Stimulated activated CD8-positive, alpha-beta memory T cell treated with anti-CD3 and anti-CD28 coated beads, Interleukin-7, amount 100 ng/mL, for 24 hours (primary cell): ENCODE measurements around the gene TMEM52.
A peak's percentile ranks its signal among the peaks of the same experiment; 100 is the strongest.

ENCODE experiments used
- DNase-seq: peaks from one replicate; pipeline ENCODE4 v3.0.0-alpha.2; 2020; ENCODE audit warnings: low read depth

TMEM52 gene

DNA sequence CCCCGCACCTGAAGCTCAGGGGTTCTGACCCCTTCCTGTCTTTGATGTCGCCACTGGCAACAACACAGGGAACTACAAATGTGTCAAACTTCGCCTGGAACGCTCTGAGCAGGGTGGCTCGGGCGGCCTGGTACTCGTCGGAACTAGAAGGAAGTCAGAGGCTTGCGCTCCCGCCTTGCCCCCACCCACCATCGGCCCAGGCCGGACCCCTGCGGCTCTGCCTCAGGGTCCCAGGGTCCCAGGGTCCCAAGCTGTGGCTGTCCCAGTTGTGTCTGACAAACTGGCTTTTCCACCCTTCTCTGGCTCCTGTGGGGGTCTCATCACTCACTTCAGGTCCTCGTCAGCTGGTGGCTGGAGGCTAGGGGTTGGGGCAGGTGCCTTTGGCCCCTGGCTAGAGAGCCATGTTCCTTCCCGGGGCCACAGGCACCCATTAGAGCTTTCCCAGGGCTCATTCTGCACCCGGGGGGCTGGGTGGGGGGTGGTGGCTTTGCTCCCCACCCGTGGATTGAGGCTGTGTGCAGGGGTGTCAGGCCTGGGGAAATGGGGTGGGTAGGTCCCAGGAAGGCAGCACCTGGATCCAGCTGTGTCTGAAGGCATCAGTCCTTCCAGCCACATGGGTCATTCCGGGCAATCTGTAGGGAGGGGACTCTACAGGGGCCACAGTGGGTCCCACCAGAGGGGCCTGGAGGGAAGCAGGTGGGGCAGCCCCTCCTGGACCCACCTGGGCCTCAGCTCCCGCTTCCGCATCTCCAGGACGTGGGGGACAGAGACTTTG is 8.0 kb upstream of the TMEM52 start:
- no peak for DNase-seq

DNA sequence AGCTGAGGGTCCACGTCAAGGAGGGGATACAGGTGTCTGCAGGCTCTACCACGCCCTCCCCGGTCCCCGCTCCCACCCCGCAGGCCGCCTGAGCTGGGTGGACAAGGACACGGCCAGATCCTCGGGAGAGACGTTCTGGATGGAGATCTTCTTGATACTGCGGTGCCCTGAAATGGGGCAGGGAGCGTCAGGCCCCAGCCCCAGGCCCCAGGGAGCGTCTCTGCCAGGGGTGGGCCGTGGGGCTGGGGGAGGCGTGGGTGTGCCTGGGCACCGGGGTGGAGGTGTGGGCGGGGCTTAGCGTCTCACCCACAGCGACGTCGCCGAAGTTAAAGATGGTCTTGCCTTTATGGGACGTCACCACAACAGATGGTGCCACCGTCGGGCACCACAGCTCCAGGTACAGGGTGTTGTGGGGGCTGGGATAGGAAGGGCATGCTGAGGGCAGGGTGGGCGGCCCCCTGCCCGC is 7.3 kb upstream of the TMEM52 start:
- DNase-seq = no peak

DNA sequence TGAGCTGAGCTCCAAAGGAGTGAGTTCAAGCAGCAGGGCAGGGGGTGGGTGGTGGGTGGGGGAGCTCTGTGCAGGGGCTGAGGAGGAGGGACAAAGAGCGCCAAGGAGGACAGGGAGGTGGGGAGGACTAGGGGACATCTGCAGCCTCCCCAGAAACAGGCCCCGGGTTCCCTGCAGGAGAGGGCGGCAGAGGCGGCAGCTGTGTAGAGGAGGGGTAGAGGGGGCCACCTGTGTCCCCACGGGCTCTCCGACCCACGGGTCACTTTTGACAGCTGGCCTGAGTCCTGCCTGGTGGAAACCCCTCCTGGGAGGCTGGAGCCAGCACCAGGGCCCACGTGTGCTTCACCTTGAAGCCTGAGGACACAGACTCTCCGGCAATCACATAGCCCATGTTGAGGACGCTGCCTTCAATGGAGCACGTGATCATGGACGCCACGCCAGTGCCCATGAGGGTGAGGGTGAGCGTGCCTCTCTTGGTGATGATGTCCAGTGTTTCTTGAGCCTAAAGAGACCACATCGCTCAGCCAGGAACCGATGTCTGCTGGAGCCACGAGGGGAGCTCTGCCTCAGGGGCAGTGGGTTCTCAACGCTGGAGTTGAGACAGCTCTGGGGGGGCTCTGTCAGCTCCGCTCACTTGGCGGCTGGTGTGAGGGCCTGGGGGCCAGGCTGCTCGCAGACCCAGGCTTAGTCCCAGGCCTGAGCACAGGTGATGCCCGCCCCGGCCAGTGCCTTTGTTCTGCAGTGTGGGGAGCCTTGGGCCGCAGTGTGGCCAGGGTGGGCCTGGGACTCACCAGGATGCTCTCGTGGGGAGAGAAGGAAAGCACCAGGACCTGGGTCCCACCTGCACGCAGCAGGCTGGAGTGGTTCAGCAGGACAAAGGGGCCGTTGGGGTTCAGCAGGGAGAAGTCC is 6.6 kb upstream of the TMEM52 start:
- DNase-seq = no peak

DNA sequence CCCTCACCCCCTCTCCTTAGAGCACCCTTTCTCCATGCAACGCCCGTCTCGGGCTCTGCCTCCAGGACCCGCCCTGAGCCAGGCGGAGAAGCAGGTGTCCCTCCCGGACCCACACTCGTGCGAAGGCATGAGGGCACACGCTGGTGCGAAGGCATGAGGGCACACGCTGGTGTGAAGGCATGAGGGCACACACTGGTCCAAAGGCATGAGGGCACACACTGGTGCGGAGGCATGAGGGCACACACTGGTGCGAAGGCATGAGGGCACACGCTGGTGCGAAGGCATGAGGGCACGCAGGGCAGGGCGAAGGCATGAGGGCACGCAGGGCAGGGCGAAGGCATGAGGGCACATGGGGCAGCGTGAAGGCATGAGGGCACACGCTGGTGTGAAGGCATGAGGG is 5.8 kb upstream of the TMEM52 start:
- no peak for DNase-seq

GRCh38 chr1:1924386-1924785 is 5.3 kb upstream of the TMEM52 start:
- DNase-seq = no peak

GRCh38 chr1:1922956-1923833 is 4.1 kb upstream of the TMEM52 start:
- DNase-seq = no peak

GRCh38 chr1:1922702-1922955 is 3.5 kb upstream of the TMEM52 start:
- no peak for DNase-seq

- DNase-seq = no peak
Measured at GRCh38 chr1:1921901-1922701, 3.0 kb upstream of the TMEM52 start.

GRCh38 chr1:1921459-1921862 is 2.4 kb upstream of the TMEM52 start:
- DNase-seq = no peak

DNA sequence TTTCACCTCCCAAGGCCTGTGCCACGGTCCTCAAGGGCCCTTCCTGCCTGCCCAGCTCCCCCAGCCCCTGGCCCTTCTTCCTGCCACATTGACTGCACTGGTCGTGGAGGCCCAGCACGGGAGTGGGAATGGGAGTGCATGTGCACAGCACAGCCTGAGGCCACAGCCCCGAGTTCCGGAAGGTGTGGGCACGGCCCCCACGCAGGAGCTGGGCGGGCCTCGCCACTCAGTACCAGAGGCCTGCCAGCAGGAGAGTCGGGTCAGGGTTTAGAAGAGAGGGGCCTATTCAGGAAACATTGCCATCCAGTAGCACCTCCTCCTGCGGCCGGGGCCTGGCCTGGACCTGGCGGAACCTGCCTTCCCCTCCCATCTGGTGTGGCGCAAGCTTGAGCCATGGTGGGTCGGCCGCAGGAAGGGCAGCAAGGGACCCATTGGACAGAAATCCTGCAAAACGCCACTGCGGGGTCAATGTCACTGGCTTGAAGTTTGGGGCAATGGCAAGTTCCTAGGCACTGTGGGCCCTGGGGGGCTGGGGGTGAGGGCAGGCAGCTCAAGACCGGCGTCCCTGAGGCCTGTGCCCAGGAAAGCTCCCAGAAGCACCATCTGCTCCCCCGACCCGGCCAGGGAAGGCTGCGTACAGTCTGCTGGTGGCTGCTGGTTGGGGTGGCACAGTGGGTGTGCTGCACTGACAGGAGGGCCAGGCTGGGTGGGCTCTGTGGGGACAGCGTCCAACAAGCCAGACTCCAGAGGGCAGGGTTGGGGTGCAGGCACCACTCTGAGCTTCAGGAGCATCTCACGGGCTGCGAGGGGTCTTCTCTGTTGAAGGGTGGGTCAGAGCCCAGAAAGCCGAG is 1.8 kb upstream of the TMEM52 start:
- DNase-seq = no peak

DNA sequence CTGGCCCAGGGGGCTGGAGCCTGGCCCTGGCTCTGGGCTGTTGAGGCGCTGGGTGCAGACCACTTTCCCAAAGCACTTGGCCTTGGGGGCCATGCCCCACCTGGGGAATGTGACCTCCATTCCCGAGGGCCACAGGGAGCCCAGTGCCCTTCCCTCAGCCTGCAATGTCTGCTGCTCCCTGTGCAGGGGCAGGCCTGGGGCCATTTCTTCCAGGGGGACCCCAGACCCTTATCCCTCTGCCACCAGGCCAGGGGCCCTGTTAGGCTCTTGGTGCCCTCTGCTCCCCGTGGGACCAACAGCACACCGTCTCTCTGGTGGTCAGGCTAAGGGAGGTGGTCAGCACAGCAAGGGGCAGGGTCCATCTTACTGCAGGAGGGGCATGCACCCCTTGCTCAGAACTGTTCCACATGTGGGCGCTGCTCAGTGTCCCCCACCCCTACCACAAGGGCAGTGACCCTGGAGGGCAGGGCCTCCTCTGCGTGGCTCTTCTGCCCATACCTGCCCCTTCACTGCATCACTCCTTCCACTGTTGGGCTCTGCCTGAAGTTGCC is 1.1 kb upstream of the TMEM52 start:
- DNase-seq = no peak

- peak; percentile 96 for DNase-seq
Measured at GRCh38 chr1:1919304-1920056, 401 bp upstream of the TMEM52 start.

DNA sequence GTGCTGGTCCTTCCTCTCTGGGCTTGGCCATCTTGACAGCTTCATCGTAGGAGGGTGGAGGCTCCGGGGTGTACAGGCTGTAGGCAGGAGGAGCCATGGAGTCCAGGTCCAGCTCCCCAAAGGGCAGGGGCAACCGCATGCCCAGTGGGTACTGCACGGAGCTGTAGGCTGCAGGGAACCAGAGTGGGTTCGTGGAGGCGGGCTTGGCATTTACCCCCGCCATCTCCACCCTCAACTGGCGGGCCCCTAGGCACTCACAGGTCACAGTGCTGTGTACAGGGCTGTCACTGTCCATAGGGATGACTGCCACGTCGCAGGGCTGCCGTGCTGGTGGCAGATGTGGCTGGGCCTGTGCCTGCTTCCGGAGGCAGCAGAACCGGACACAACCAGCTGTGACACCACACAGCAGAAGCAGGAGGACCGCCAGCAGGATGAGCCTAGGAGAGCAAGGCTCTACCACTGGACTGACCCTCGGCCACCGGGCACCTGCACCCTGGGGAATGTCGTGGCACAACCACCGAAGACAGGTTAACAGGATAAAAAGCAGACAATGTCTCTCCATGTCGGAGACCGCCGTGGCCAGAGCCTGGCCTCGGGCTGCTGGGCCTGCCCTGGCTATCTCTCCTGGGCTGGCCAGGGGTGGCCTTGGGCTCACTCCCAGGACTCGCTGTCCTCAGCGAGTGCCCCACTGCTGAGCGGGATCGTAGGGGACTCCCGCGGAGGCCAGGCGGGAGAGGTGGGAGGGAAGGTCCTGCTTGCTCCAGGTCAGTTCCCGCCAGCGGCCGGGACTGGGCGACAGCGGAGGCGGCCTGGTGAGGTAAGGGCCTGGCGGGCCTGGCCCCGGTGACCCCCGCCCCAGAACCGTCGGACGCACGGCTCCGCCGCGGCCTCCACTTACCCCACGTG is 831 bp downstream of the TMEM52 start:
- DNase-seq = no peak

GRCh38 chr1:1917304-1917976 is 1.6 kb downstream of the TMEM52 start:
- no peak for DNase-seq

GRCh38 chr1:1916851-1917251 is 2.2 kb downstream of the TMEM52 start:
- DNase-seq = no peak

DNA sequence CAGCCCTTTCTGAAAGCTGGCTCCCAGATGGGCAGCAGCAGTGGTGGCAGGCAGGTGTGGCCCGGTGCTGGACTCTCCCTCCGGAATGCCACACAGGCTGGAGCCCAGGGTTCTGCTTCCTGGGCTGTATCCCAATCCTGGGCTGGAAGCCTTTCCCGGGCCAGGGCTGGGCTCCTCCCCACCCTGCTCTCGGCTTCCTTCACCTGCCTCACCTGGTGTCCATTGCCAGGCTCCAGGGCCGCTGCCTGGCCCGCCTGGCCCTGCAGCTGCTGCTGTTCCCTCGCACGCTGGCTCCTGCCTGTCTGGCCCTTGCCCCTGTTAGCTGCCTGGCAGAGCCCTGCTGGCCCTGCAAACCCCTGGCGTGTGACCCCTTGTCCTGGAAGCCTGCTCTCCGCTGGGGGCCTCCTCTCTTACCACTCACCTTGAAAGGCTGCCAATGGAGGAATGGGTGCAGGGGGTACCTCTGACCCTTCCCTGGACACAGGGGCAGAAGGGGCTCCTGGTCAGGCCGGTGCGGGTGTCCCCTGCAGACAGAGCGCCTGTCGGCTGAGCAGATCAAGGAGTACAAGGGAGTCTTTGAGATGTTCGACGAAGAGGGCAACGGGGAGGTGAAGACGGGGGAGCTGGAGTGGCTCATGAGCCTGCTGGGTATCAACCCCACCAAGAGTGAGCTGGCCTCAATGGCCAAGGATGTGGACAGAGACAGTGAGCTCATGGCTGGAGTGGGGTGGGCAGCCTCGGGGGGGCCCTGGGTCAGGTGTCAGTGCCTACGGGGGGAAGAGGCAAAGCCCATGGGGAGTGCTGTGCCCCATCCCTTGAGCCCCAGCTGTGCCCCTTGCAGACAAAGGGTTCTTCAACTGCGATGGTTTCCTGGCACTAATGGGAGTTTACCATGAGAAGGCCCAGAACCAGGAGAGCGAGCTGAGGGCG is 2.9 kb downstream of the TMEM52 start:
- no peak for DNase-seq
